Endodermal cell (in vitro differentiated cells): ENCODE data around the gene SLC45A3. TPM values are rescaled to one million over a fixed set of nuclear protein-coding genes. Genes with fewer than 3 reads are reported as not detected.

Experiments
- DNase-seq: peaks from one replicate; pipeline ENCODE4 v3.0.0-alpha.2; 2017
- H3K27ac ChIP-seq: 2 replicates; pipeline ENCODE4 v1.5.1; 2013; ENCODE audit warnings: mild to moderate bottlenecking, low read depth, low read length, moderate library complexity
- H3K27me3 ChIP-seq: 2 replicates; pipeline ENCODE4 v1.6.1; 2013; ENCODE audit warnings: mild to moderate bottlenecking, low read length, moderate library complexity; ENCODE audit not compliant: insufficient read depth, control insufficient read depth, poor library complexity, severe bottlenecking
- H3K36me3 ChIP-seq: 2 replicates; pipeline ENCODE4 v1.7.0; 2013; ENCODE audit warnings: mild to moderate bottlenecking, low read length, moderate library complexity; ENCODE audit not compliant: control insufficient read depth, insufficient read depth
- H3K4me1 ChIP-seq: one replicate; pipeline ENCODE4 v1.7.0; 2013; ENCODE audit warnings: low read length; ENCODE audit not compliant: control insufficient read depth, insufficient read depth
- H3K4me3 ChIP-seq: 2 replicates; pipeline ENCODE4 v1.5.1; 2013; ENCODE audit warnings: mild to moderate bottlenecking, low read length, moderate library complexity
- H3K9ac ChIP-seq: 2 replicates; pipeline ENCODE4 v1.6.1; 2013; ENCODE audit warnings: mild to moderate bottlenecking, low read length, moderate library complexity; ENCODE audit not compliant: poor library complexity, severe bottlenecking; ENCODE audit errors: extremely low read depth
- H3K9me3 ChIP-seq: 2 replicates; pipeline ENCODE4 v1.6.1; 2013; ENCODE audit warnings: mild to moderate bottlenecking, low read length, moderate library complexity; ENCODE audit not compliant: control insufficient read depth
- H3K27ac Mint-ChIP-seq: 2 replicates; pipeline ENCODE4 v1.8.0; 2020; ENCODE audit warnings: mixed read lengths
- H3K27me3 Mint-ChIP-seq: 2 replicates; pipeline ENCODE4 v1.8.0; 2021; ENCODE audit warnings: mild to moderate bottlenecking, mixed read lengths; ENCODE audit not compliant: insufficient read depth
- H3K36me3 Mint-ChIP-seq: 2 replicates; pipeline ENCODE4 v1.8.0; 2020; ENCODE audit warnings: low read depth, mixed read lengths
- H3K4me1 Mint-ChIP-seq: 2 replicates; pipeline ENCODE4 v1.8.0; 2020; ENCODE audit warnings: mixed read lengths
- H3K4me3 Mint-ChIP-seq: 2 replicates; pipeline ENCODE4 v1.8.0; 2020; ENCODE audit warnings: mild to moderate bottlenecking, moderate library complexity, mixed read lengths
- H3K9me3 Mint-ChIP-seq: 2 replicates; pipeline ENCODE4 v1.8.0; 2020; ENCODE audit warnings: mild to moderate bottlenecking, mixed read lengths
- CTCF ChIP-seq: fragments of 200-600 bp; sonication (generic); conservative IDR thresholded peaks from 2 replicates; pipeline ENCODE4 v1.5.0; 2021; ENCODE audit warnings: antibody characterized with exemption, mild to moderate bottlenecking
- WGBS, 2 experiments: methylation state at CpG; one replicate each; pipeline versions ENCODE4 v1.1.5 to v1.1.7; 2013; ENCODE audit warnings: missing lambda C conversion rate in 2 of 2, mixed read lengths in 1 of 2; ENCODE audit not compliant: insufficient coverage in 1 of 2, insufficient read length in 1 of 2; 5-methylcytosine and 5-hydroxymethylcytosine counted together
- total RNA-seq, 2 donors: library from RNA; stranded (reverse); fragmentation: NEBNext Ultra II Directional in 1 of 2; extraction: Animal tissue kit (Norgen Biotek cat#: 25700) in 1 of 2; gene quantifications; 2 replicates in 1 of 2; 3 replicates in 1 of 2; pipeline ENCODE4 v1.2.1, GENCODE V29; 2021

SLC45A3 gene
- total RNA-seq, 2 donors from 2014 or later, result 7.9 to 10.2 TPM

DNA sequence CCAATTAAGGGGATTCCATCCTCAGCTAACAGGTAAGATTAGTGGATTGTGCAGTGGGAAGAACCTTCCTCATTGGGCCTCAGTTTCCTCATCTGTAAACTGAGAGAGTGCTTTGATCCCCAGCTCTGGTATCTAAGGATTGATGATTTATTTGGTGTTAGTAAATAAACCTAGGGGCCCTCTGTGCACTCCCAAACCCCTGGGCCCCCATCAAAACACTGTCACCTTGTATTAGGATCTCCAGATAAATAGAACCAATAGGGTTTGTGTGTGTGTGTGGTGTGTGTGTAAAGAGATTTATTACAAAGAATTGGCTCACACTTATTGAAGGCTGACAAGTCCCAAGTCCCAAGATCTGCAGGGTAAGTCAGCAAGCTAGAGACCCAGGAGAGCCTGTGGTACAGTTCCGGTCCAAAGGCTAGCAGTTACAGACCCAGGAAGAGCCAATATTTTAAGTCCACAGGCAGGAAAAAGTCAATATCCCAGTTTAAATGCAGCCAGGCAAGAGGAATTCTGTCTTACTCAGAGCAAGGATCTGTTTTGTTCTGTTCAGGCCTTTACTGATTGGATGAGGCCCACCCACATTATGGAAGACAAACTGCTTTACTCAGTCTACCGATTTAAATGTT, 37.5 kb downstream of the SLC45A3 start:
- no peak overlapping the region for H3K9ac ChIP-seq
- no peak for DNase-seq
- H3K9me3 ChIP-seq, result no peaks in the 10 kb centered on the region
- no peaks in the 10 kb centered on the region for H3K36me3 Mint-ChIP-seq
- no peaks in the 10 kb centered on the region for H3K36me3 ChIP-seq
- H3K27ac ChIP-seq, result no peak overlapping the region
- H3K4me3 ChIP-seq, result no peak overlapping the region
- peaks cover 2% of the 10 kb centered on the region for H3K9me3 Mint-ChIP-seq
- no peak overlapping the region for H3K4me3 Mint-ChIP-seq
- H3K4me1 Mint-ChIP-seq, result no peaks in the 10 kb centered on the region
- no peaks in the 10 kb centered on the region for H3K4me1 ChIP-seq
- H3K27ac Mint-ChIP-seq, result no peak overlapping the region
- TF ChIP-seq CTCF, result no peak
- WGBS, 2 experiments, result 93 to 100% methylated on average over 2 of the region's 2 CpGs
- H3K27me3 ChIP-seq, result no peaks in the 10 kb centered on the region
- H3K27me3 Mint-ChIP-seq, result no peaks in the 10 kb centered on the region

GRCh38 chr1:205639567-205639966, 40.7 kb downstream of the SLC45A3 start:
- H3K27ac ChIP-seq, result no peak overlapping the region
- H3K4me3 ChIP-seq, result no peak overlapping the region
- H3K36me3 ChIP-seq, result no peaks in the 10 kb centered on the region
- no peaks in the 10 kb centered on the region for H3K9me3 ChIP-seq
- no peak overlapping the region for H3K9ac ChIP-seq
- no peak for TF ChIP-seq CTCF
- no peaks in the 10 kb centered on the region for H3K27me3 ChIP-seq
- WGBS, 2 experiments, result 88% methylated on average over 1 of the region's 1 CpG; no CpG with 5 or more reads in 1 of the 2 experiments
- no peaks in the 10 kb centered on the region for H3K4me1 ChIP-seq
- Mint-ChIP-seq H3K9me3 (no peaks in the 10 kb centered on the region), H3K27ac (no peak overlapping the region), H3K4me3 (no peak overlapping the region), H3K4me1 (no peaks in the 10 kb centered on the region), H3K36me3 (no peaks in the 10 kb centered on the region), H3K27me3 (no peaks in the 10 kb centered on the region)
- DNase-seq, result no peak

DNA sequence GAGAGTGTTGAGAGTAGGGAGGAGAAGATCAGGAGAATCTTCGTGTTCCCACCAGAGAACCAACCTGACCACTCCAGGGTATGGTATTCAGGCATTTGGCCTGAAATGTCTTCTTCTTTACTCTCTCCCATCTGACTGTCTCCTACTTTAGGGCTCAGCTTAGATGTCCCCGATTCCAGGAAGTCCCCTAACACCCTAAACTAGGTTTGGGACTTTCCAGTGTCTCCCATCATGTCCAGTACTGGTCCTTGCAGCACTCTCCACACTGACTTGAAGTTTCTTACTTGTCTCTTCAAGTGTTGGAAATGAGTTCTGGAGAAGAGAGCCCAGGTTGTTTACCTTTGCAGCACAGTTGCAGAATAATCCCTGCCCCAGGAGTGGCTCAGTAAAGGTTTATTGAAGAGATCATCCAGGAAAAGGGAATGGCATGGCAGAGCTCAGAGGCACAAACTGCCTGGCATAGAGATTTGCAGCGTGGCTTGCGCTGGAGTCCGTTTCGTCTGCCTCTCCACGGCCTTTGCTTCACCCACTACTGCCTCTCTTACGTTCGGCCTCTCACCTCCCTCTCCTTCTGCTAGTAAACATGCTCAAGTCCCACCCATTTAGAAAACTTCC, 42.3 kb downstream of the SLC45A3 start:
- no peak overlapping the region for H3K4me3 Mint-ChIP-seq
- WGBS, 2 experiments, result 93 to 100% methylated on average over 5 to 9 of the region's 9 CpGs
- no peak overlapping the region for H3K9ac ChIP-seq
- no peaks in the 10 kb centered on the region for H3K27me3 ChIP-seq
- no peak overlapping the region for H3K4me3 ChIP-seq
- H3K27ac ChIP-seq, result no peak overlapping the region
- no peaks in the 10 kb centered on the region for H3K36me3 ChIP-seq
- no peak overlapping the region for H3K27ac Mint-ChIP-seq
- H3K9me3 Mint-ChIP-seq, result no peaks in the 10 kb centered on the region
- H3K4me1 Mint-ChIP-seq, result no peaks in the 10 kb centered on the region
- no peaks in the 10 kb centered on the region for H3K4me1 ChIP-seq
- no peak for TF ChIP-seq CTCF
- H3K9me3 ChIP-seq, result no peaks in the 10 kb centered on the region
- no peaks in the 10 kb centered on the region for H3K36me3 Mint-ChIP-seq
- H3K27me3 Mint-ChIP-seq, result no peaks in the 10 kb centered on the region
- no peak for DNase-seq
